Measurements from ENCODE around the gene MRPS6. TPM values are rescaled to one million over a fixed set of nuclear protein-coding genes. Genes with fewer than 3 reads are reported as not detected.

Gene MRPS6
- total RNA-seq, 4 donors from 2014 or later = 39.3 to 56.7 (median 45.8) TPM

DNA sequence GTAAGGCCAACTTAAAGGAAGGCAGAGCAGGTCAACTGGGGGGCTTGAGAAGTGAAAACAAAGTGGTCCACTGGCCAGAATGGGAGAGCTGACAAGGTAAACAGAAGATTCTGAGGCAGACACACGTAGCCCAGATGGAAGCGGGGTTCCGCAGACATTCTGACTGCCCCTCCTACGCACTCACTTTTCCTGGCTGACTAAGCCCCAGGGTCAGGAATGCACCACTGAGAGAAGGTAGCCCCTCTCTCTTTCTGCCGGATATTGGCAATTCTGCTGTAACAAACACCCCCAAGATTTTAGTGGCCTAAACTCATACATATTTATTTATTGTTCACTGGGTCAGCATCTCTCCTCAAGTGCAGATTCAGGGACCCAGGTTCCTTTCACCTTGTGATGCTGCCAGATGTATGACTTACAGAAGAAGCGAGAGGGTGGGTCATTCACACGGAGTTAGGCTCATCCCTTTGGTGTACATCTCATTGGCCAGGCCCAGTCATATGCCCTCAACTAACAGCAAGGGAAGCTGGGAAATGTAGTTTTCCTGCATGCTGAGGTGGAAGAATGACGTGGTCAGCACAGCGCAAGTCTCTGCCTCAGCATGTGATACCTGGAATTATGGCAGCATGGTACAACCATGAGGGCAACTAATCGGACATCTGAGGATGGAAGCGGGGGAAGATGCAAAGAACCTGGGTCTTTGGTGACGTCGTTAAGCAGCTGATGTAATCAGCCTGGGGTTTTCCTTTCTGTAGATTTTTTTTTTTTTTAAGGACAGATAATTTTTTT lies 43.4 kb upstream of the MRPS6 start:
- WGBS = 46% methylated on average over 13 of the region's 13 CpGs
- no peak for TF ChIP-seq EP300 (IDR thresholded peaks at IDR 0.05)
- TF ChIP-seq POLR2AphosphoS5 (IDR thresholded peaks at IDR 0.05) = no peak
- no peak for TF ChIP-seq POLR2A (IDR thresholded peaks at IDR 0.05)
- TF ChIP-seq CTCF (IDR thresholded peaks at IDR 0.05) = no peak
- H3K27ac ChIP-seq = no peak overlapping the region

GRCh38 chr21:34031835-34032370 lies 41.5 kb upstream of the MRPS6 start:
- Histone ChIP-seq H3K4me3 (no peak overlapping the region), H3K27me3 (no peaks in the 10 kb centered on the region), H3K9me3 (no peaks in the 10 kb centered on the region), H3K4me1 (peaks cover 10% of the 10 kb centered on the region), H3K27ac (no peak overlapping the region), H3K36me3 (no peaks in the 10 kb centered on the region)
- 85% methylated on average over 11 of the region's 11 CpGs for WGBS
- DNase-seq (ENCODE audit: low spot score in 2 of 2) = no peak
- TF ChIP-seq CTCF (IDR thresholded peaks at IDR 0.05) = no peak
- no peak for TF ChIP-seq EP300 (IDR thresholded peaks at IDR 0.05)
- no peak for TF ChIP-seq POLR2A (IDR thresholded peaks at IDR 0.05)
- TF ChIP-seq POLR2AphosphoS5 (IDR thresholded peaks at IDR 0.05) = no peak

More for the DNA sequence above, 43.4 kb upstream of the MRPS6 start:
- no peak overlapping the region for H3K4me3 ChIP-seq
- no peak for DNase-seq (ENCODE audit: low spot score in 2 of 2)
- no peaks in the 10 kb centered on the region for H3K9me3 ChIP-seq
- H3K27me3 ChIP-seq = no peaks in the 10 kb centered on the region
- peaks cover 8% of the 10 kb centered on the region for H3K4me1 ChIP-seq
- H3K36me3 ChIP-seq = no peaks in the 10 kb centered on the region

GRCh38 chr21:34034369-34035014 lies 38.9 kb upstream of the MRPS6 start:
- Histone ChIP-seq H3K4me3 (no peak overlapping the region), H3K9me3 (no peaks in the 10 kb centered on the region), H3K27me3 (no peaks in the 10 kb centered on the region), H3K4me1 (peaks cover 10% of the 10 kb centered on the region), H3K27ac (no peak overlapping the region), H3K36me3 (no peaks in the 10 kb centered on the region)
- TF ChIP-seq POLR2AphosphoS5 (IDR thresholded peaks at IDR 0.05) (no peak), EP300 (IDR thresholded peaks at IDR 0.05) (no peak), POLR2A (IDR thresholded peaks at IDR 0.05) (no peak), CTCF (IDR thresholded peaks at IDR 0.05) (no peak)
- WGBS = 75% methylated on average over 8 of the region's 8 CpGs
- no peak for DNase-seq (ENCODE audit: low spot score in 2 of 2)

DNA sequence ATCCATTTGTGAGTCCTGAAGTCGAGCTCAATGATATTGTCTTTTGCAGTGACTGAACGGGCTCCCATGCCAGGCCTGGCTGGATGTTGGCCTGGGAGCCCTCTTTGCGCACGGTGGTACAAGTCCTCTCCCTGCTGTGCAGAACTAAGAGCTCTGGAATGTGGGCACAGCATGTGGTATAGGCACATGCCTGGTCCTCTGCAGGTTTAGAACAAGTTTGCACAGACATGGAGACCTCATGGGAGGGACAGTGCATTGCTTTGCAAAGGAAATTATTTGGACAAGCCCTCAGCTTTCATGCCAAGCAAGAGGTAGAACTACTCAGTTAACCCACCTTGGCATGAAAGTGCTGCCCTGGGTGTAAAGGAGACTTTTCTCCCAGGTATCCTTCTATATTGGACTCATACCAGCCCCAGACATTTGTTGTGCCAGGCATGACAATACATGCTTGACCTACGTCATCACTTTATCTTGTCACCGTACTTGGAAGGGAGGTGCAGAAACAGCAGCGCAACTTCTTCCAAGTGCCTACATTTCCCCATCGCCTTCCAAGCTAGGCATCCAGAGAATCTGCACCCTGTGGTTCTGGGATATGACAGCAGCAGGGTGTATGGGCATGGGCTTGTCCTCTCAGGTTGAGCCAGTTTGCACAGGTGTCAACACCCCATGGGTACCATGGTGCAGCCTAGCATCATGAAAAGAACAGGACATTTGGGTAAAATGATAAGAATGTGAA lies 37.6 kb upstream of the MRPS6 start:
- TF ChIP-seq POLR2A (IDR thresholded peaks at IDR 0.05) (no peak), POLR2AphosphoS5 (IDR thresholded peaks at IDR 0.05) (peak in 1 of 3 donors; percentile 2), CTCF (IDR thresholded peaks at IDR 0.05) (no peak), EP300 (IDR thresholded peaks at IDR 0.05) (no peak)
- H3K36me3 ChIP-seq = no peaks in the 10 kb centered on the region
- peaks cover 10% of the 10 kb centered on the region for H3K4me1 ChIP-seq
- DNase-seq (ENCODE audit: low spot score in 2 of 2) = no peak
- H3K27ac ChIP-seq = peak overlapping the region; percentile 77
- no peaks in the 10 kb centered on the region for H3K27me3 ChIP-seq
- no peak overlapping the region for H3K4me3 ChIP-seq
- WGBS = 62% methylated on average over 8 of the region's 8 CpGs
- no peaks in the 10 kb centered on the region for H3K9me3 ChIP-seq

Measured in suprapubic skin (tissue), 4 donors.